ENCODE data around the gene COL17A1.

DNA sequence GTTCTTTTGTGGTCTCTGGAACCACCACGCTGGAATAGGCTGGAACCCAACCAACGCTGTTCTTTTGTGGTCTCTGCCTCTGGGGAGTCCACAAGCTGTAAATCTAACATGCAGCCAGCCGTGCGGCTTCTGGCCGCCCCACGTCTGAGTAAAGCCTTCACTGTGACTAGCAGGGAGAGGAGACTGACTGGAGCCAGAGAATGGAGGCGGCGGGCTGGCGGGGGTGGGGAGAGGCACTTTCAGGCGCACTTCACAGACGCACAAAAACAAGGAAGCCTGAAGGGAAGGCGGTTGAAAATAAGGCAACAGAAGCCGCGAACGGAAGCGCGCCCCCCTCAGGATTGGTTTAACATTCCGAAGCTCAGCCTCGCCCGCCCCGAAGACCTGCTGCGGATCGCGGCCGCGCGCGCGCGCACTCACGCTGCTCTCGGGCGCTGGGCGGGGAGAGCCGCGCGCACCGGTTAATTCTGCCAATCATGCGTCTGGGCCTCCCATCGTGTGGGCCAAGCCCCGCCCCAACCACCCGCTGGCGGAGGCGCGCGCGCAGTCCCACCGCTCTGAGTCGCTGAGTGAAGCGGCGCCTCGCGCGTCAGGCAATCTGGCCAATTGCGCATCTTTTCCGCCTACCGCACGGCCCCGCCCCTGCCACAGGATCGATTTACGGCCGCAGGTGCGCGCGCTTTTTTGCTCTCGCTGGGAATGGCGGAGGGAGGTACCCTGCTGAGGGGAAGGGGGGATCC is 36.0 kb upstream of the COL17A1 start, which contains the start of gene SFR1:
- peak; percentile 86 to 87 for TF ChIP-seq POLR2A (IDR thresholded peaks at IDR 0.05)
- TF ChIP-seq, protein P1, sequence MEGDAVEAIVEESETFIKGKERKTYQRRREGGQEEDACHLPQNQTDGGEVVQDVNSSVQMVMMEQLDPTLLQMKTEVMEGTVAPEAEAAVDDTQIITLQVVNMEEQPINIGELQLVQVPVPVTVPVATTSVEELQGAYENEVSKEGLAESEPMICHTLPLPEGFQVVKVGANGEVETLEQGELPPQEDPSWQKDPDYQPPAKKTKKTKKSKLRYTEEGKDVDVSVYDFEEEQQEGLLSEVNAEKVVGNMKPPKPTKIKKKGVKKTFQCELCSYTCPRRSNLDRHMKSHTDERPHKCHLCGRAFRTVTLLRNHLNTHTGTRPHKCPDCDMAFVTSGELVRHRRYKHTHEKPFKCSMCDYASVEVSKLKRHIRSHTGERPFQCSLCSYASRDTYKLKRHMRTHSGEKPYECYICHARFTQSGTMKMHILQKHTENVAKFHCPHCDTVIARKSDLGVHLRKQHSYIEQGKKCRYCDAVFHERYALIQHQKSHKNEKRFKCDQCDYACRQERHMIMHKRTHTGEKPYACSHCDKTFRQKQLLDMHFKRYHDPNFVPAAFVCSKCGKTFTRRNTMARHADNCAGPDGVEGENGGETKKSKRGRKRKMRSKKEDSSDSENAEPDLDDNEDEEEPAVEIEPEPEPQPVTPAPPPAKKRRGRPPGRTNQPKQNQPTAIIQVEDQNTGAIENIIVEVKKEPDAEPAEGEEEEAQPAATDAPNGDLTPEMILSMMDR (IDR thresholded peaks at IDR 0.05) = peak; percentile 49 to 62 (median 59)

Data from uterus (tissue), 2 donors.